ACC112 (cell line): ENCODE data around the gene IFIT1B.
A peak's percentile ranks its signal among the peaks of the same experiment; 100 is the strongest.
"Not testable (repeated sequence)": the region's sequence is repeated elsewhere in the genome, so short reads cannot be mapped to it uniquely, and the experiment has no call there.

Experiments used
- H2AFZ ChIP-seq: fragments of 200-600 bp; sonication (generic); one replicate; pipeline ENCODE4 v1.6.0; 2017; ENCODE audit warnings: antibody characterized with exemption, low read length; ENCODE audit not compliant: unreplicated experiment
- H3K27ac ChIP-seq: fragments of 200-600 bp; sonication (generic); 2 replicates; pipeline ENCODE4 v1.5.1; 2014; ENCODE audit warnings: low read depth, mild to moderate bottlenecking, antibody characterized with exemption, low read length, moderate library complexity
- H3K27me3 ChIP-seq: fragments of 200-600 bp; sonication (generic); 2 replicates; pipeline ENCODE4 v1.6.1; 2014; ENCODE audit warnings: mild to moderate bottlenecking, antibody characterized with exemption, low read length, moderate library complexity, mixed read lengths; ENCODE audit not compliant: insufficient read depth
- H3K36me3 ChIP-seq: fragments of 200-600 bp; sonication (generic); 2 replicates; pipeline ENCODE4 v1.6.1; 2016; ENCODE audit warnings: mild to moderate bottlenecking, antibody characterized with exemption, low read length, moderate library complexity, mixed read lengths; ENCODE audit not compliant: insufficient read depth
- H3K4me1 ChIP-seq: fragments of 200-600 bp; sonication (generic); one replicate; pipeline ENCODE4 v1.6.1; 2016; ENCODE audit warnings: low read length, mixed read lengths; ENCODE audit not compliant: insufficient read depth, unreplicated experiment, control insufficient read depth
- H3K4me3 ChIP-seq: fragments of 200-600 bp; sonication (generic); 2 replicates; pipeline ENCODE4 v1.5.1; 2014; ENCODE audit warnings: mild to moderate bottlenecking, low read depth, low read length
- H3K79me2 ChIP-seq: fragments of 200-600 bp; sonication (generic); one replicate; pipeline ENCODE4 v1.6.0; 2016; ENCODE audit warnings: low read length; ENCODE audit not compliant: control insufficient read depth, unreplicated experiment, insufficient read depth

Gene IFIT1B

GRCh38 chr10:89379103-89379502 is 1.2 kb downstream of the IFIT1B start:
- H3K27me3 ChIP-seq: no peaks in the 10 kb centered on the region
- H3K79me2 ChIP-seq: no peaks in the 10 kb centered on the region
- H2AFZ ChIP-seq: no peak overlapping the region
- no peaks in the 10 kb centered on the region for H3K36me3 ChIP-seq
- H3K27ac ChIP-seq: no peak overlapping the region
- H3K4me1 ChIP-seq: peaks cover 8% of the 10 kb centered on the region
- no peak overlapping the region for H3K4me3 ChIP-seq

DNA sequence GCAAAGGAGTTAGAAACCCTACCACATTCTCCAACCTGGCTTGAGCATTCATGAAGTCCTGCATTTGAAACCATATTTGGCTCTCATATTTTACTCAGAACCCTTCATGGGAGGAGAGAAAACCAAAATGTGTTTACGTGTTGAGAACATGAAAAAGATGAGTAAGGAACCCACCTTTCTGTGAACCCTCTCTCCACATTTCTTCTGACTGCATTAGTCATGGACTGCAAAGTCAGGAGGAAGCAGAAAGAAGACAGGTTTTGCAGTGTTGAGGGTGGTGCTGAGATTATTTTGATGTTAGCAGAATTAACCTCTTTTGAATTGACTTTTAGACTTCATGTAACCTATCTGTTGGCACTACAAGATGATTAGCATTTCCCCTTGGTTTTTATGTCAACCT is 4.9 kb downstream of the IFIT1B start:
- H3K79me2 ChIP-seq: no peaks in the 10 kb centered on the region
- H3K27ac ChIP-seq: no peak overlapping the region
- no peak overlapping the region for H2AFZ ChIP-seq
- H3K4me3 ChIP-seq: no peak overlapping the region
- no peaks in the 10 kb centered on the region for H3K36me3 ChIP-seq
- H3K27me3 ChIP-seq: no peaks in the 10 kb centered on the region
- no peaks in the 10 kb centered on the region for H3K4me1 ChIP-seq

DNA sequence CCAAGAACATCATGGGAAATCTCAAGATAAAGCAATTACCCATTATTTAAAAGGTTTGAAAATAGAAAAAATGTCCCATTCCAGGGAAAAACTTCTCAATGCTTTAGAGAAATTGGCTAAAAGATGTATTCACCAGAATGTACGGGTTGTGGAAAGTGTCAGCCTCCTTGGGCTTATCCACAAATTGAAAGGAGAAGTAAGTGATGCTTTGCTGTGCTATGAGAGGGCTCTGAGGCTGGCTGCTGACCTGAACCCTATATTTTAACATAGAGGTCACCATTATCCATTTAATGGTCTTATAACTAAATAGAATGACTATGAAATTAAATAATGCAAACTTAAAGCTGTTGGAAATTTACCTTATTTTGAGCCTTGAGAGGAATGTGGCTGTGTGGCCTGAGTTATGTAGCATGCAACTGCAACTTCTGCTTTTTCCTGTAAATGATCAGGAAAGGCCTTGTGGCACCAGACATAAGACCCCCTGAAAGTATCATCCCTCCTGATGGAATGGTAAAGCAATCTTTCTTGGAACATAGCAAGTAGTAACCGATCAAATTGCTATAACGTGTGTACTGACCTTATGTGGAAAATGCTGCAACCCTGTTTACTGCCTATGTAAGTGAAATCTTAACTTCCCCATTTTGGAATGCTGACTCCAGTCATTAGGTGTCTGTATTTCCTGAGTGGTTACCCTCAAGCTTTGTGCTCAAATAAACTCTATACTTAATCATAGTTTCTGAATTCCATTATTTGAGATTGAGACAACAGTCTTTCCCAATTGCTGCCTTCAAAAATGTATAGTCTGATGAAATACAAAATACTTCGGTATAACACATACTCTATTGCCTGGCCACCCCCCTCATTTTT is 6.9 kb downstream of the IFIT1B start:
- Histone ChIP-seq H3K36me3 (no peaks in the 10 kb centered on the region), H2AFZ (no peak overlapping the region), H3K79me2 (no peaks in the 10 kb centered on the region), H3K27me3 (no peaks in the 10 kb centered on the region), H3K27ac (no peak overlapping the region), H3K4me3 (no peak overlapping the region), H3K4me1 (no peaks in the 10 kb centered on the region)

- H3K27ac ChIP-seq: no peak overlapping the region
- H3K4me1 ChIP-seq: peaks cover 4% of the 10 kb centered on the region
- no peak overlapping the region for H3K4me3 ChIP-seq
- peaks cover 15% of the 10 kb centered on the region for H3K79me2 ChIP-seq
- peaks cover under 1% of the 10 kb centered on the region for H3K36me3 ChIP-seq
- no peak overlapping the region for H2AFZ ChIP-seq
- H3K27me3 ChIP-seq: no peaks in the 10 kb centered on the region
Measured at GRCh38 chr10:89388806-89389205, 10.9 kb downstream of the IFIT1B start.

- Histone ChIP-seq H3K27ac (no peak overlapping the region), H3K27me3 (no peaks in the 10 kb centered on the region), H3K4me3 (no peak overlapping the region), H3K79me2 (peaks cover 19% of the 10 kb centered on the region), H2AFZ (no peak overlapping the region), H3K4me1 (peaks cover 4% of the 10 kb centered on the region), H3K36me3 (peaks cover 5% of the 10 kb centered on the region)
Measured at GRCh38 chr10:89389254-89389653, 11.4 kb downstream of the IFIT1B start.

DNA sequence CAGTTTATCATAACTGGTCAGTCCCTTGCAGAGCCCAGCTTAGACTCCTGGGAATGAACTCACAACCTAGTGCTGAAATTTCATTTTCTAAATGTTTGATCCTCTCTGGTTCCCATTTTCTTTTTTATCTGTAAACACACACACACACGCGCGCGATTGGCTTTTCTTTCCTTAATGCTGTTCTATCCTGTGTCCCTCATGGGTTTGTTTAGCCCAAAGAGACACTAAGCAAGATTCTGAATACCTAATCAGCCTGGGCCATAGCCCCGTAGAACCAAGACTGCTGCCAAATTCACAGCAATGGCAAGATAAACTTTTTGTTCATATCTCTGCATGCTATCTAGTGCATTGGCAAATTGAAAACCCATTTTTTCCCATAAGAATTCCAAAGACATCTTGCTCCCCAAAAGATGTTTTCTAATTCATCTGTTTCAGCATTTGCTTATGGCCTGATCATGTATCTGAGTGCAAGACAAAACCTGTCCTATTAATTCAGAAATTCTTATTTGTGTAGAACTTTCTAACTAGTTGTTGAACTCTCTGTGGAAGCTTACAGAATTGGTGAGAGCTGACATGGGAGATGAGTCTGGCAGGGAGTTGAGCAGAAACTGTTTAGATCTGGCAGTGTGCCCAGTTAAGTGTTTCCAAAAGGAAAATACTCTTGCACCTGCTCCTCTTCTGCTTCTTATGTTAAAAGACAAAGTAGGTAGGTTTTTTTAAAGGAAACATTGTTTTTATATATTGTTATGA is 12.8 kb downstream of the IFIT1B start:
- H3K4me3 ChIP-seq: no peak overlapping the region
- H3K79me2 ChIP-seq: peaks cover 32% of the 10 kb centered on the region
- no peak overlapping the region for H3K27ac ChIP-seq
- peaks cover 16% of the 10 kb centered on the region for H3K36me3 ChIP-seq
- no peaks in the 10 kb centered on the region for H3K27me3 ChIP-seq
- H2AFZ ChIP-seq: no peak overlapping the region
- H3K4me1 ChIP-seq: peaks cover 10% of the 10 kb centered on the region

- H3K4me3 ChIP-seq, H2AFZ ChIP-seq, H3K27me3 ChIP-seq: not testable (repeated sequence)
- peaks cover 13% of the 10 kb centered on the region for H3K4me1 ChIP-seq
- H3K79me2 ChIP-seq: peaks cover 37% of the 10 kb centered on the region
- peaks cover 22% of the 10 kb centered on the region for H3K36me3 ChIP-seq
- peak overlapping the region; percentile 94; the same call in 1 of the 2 replicates for H3K27ac ChIP-seq
Measured at GRCh38 chr10:89391226-89391576, 13.3 kb downstream of the IFIT1B start.

GRCh38 chr10:89391907-89392756 is 14.3 kb downstream of the IFIT1B start, which contains the start of gene IFIT1:
TSS of gene IFIT1 (plus strand) at chr10:89392623. CDS start at chr10:89392713, 90 bp downstream.
- Histone ChIP-seq H3K27me3 (no peaks in the 10 kb centered on the region), H3K4me3 (peak within 1 kb of the TSS; percentile 96), H3K4me1 (peaks cover 15% of the 10 kb centered on the region), H2AFZ (peak within 1 kb of the TSS; percentile 64), H3K27ac (peak within 1 kb of the TSS; percentile 94), H3K79me2 (peaks cover 47% of the 10 kb centered on the region), H3K36me3 (peaks cover 30% of the 10 kb centered on the region)

GRCh38 chr10:89392974-89393373 is 15.1 kb downstream of the IFIT1B start:
- Histone ChIP-seq H3K27me3 (no peaks in the 10 kb centered on the region), H2AFZ (no peak overlapping the region), H3K4me1 (peaks cover 22% of the 10 kb centered on the region), H3K27ac (peak overlapping the region; percentile 94), H3K36me3 (peaks cover 38% of the 10 kb centered on the region), H3K79me2 (peaks cover 55% of the 10 kb centered on the region), H3K4me3 (peak overlapping the region; percentile 96)

GRCh38 chr10:89393898-89394297 is 16.0 kb downstream of the IFIT1B start:
- Histone ChIP-seq H2AFZ (no peak overlapping the region), H3K27ac (no peak overlapping the region), H3K4me1 (peaks cover 31% of the 10 kb centered on the region), H3K27me3 (no peaks in the 10 kb centered on the region), H3K79me2 (peaks cover 64% of the 10 kb centered on the region), H3K36me3 (peaks cover 47% of the 10 kb centered on the region), H3K4me3 (peak overlapping the region; percentile 96)
